ENCODE data around the gene SLX4IP.

Gene SLX4IP

GRCh38 chr20:10522328-10522727 lies 87.2 kb downstream of the SLX4IP start:
- no peak for DNase-seq (ENCODE audit: low read depth)

GRCh38 chr20:10523443-10523842 lies 88.3 kb downstream of the SLX4IP start:
- DNase-seq (ENCODE audit: low read depth) = no peak

GRCh38 chr20:10524034-10524476 lies 89.0 kb downstream of the SLX4IP start:
- DNase-seq (ENCODE audit: low read depth) = no peak

GRCh38 chr20:10524643-10525042 lies 89.5 kb downstream of the SLX4IP start:
- DNase-seq (ENCODE audit: low read depth) = no peak

GRCh38 chr20:10527781-10528180 lies 92.7 kb downstream of the SLX4IP start:
- DNase-seq (ENCODE audit: low read depth) = no peak

GRCh38 chr20:10530883-10531282 lies 95.8 kb downstream of the SLX4IP start:
- DNase-seq (ENCODE audit: low read depth) = no peak

- DNase-seq (ENCODE audit: low read depth) = no peak
Measured at GRCh38 chr20:10531848-10532247, 96.7 kb downstream of the SLX4IP start.

GRCh38 chr20:10532361-10532760 lies 97.3 kb downstream of the SLX4IP start:
- DNase-seq (ENCODE audit: low read depth) = no peak

- no peak for DNase-seq (ENCODE audit: low read depth)
Measured at GRCh38 chr20:10536531-10536930, 101.4 kb downstream of the SLX4IP start.

- no peak for DNase-seq (ENCODE audit: low read depth)
Measured at GRCh38 chr20:10537850-10538480, 102.9 kb downstream of the SLX4IP start.

- no peak for DNase-seq (ENCODE audit: low read depth)
Measured at GRCh38 chr20:10538768-10539167, 103.7 kb downstream of the SLX4IP start.

- DNase-seq (ENCODE audit: low read depth) = no peak
Measured at GRCh38 chr20:10539818-10540553, 104.9 kb downstream of the SLX4IP start.

- peak; percentile 60 for DNase-seq (ENCODE audit: low read depth)
Measured at GRCh38 chr20:10540636-10541493, 105.8 kb downstream of the SLX4IP start.

- DNase-seq (ENCODE audit: low read depth) = no peak
Measured at GRCh38 chr20:10541668-10542411, 106.7 kb downstream of the SLX4IP start.

GRCh38 chr20:10542442-10542841 lies 107.3 kb downstream of the SLX4IP start:
- no peak for DNase-seq (ENCODE audit: low read depth)

GRCh38 chr20:10543480-10543879 lies 108.4 kb downstream of the SLX4IP start:
- DNase-seq (ENCODE audit: low read depth) = no peak

GRCh38 chr20:10547276-10548114 lies 112.4 kb downstream of the SLX4IP start:
- DNase-seq (ENCODE audit: low read depth) = no peak

- DNase-seq (ENCODE audit: low read depth) = no peak
Measured at GRCh38 chr20:10549511-10549910, 114.4 kb downstream of the SLX4IP start.

GRCh38 chr20:10550204-10551118 lies 115.4 kb downstream of the SLX4IP start:
- DNase-seq (ENCODE audit: low read depth) = no peak

All from GM04503 (cell line).